NB4 (cell line): ENCODE data around the gene PTPRG.

Source experiments
- POLR2A ChIP-seq: IDR thresholded peaks from 2 replicates; pipeline ENCODE4 v1.6.1; 2011; ENCODE audit warnings: mild to moderate bottlenecking; ENCODE audit not compliant: insufficient read length; ENCODE audit errors: extremely low read depth
- TF ChIP-seq, protein P1 (sequence below): IDR thresholded peaks from 2 replicates; pipeline ENCODE4 v1.6.1; 2011; ENCODE audit warnings: low read depth, low read length
- TF ChIP-seq, protein P2 (sequence below): IDR thresholded peaks from one replicate; pipeline ENCODE4 v1.5.1; 2012; ENCODE audit warnings: low read depth, low read length

- TF ChIP-seq, protein P1, sequence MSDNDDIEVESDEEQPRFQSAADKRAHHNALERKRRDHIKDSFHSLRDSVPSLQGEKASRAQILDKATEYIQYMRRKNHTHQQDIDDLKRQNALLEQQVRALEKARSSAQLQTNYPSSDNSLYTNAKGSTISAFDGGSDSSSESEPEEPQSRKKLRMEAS = no peak
- no peak for TF ChIP-seq POLR2A
- TF ChIP-seq, protein P2, sequence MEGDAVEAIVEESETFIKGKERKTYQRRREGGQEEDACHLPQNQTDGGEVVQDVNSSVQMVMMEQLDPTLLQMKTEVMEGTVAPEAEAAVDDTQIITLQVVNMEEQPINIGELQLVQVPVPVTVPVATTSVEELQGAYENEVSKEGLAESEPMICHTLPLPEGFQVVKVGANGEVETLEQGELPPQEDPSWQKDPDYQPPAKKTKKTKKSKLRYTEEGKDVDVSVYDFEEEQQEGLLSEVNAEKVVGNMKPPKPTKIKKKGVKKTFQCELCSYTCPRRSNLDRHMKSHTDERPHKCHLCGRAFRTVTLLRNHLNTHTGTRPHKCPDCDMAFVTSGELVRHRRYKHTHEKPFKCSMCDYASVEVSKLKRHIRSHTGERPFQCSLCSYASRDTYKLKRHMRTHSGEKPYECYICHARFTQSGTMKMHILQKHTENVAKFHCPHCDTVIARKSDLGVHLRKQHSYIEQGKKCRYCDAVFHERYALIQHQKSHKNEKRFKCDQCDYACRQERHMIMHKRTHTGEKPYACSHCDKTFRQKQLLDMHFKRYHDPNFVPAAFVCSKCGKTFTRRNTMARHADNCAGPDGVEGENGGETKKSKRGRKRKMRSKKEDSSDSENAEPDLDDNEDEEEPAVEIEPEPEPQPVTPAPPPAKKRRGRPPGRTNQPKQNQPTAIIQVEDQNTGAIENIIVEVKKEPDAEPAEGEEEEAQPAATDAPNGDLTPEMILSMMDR = no peak
Measured at GRCh38 chr3:61897848-61898247, 336.5 kb downstream of the PTPRG start.
